ENCODE data around the gene CANX.

- TF ChIP-seq CTCF (conservative IDR thresholded peaks at IDR 0.05; ENCODE audit: low read length) (no peak), EZH2phosphoT487 (IDR thresholded peaks at IDR 0.05; ENCODE audit: borderline replicate concordance) (no peak)
These were observed 49.0 kb downstream of the CANX start for GRCh38 chr5:179747811-179748210.

All from Loucy (cell line).